Measurements from ENCODE around the gene HRNR.

The HRNR gene

DNA sequence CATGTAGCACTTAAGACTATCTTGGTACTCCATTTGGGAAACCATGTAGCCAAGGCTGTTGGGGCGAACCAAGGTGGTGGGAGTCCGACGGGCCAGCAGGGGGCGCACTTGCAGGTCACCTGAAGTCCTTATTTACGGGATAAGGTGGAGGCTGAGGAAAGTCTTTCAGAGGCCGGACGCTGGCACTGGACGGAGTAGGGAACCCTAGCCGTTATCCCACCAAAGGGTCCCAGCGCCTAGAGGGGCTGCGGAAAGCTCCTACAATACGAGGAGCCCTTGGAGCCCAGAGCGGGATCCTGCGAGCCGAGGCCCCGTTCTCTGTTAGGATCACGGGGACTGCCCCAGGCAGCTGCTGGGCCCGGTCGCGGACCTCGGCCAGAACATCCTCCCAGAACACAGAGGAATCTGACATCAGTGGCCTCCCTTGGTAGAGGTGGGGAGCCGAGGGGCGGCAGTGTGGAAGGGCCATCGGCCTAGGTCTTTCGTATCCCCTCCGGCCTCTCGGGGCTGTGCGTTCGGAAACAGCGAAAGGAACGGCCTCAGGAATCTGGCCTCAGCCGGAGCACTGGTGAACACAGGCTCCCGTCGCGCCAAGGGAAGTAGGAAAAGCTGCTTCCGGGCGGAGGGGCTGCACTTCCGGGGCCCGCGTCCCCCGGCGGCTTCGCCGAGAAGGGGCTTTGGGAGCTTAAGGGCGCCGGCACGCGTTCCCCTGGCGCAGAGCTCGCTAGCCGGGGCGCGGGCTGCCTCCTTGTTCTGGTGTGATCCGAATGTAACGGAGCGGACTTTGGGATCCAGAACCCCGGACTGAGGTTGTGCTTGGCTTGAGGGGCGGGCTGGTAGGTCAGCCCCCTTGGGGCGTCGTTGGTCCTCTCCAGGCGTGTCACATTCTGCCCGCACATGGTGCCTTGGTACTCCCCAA is 35.1 kb downstream of the HRNR start:
- DNase-seq = peak; percentile 34

DNA sequence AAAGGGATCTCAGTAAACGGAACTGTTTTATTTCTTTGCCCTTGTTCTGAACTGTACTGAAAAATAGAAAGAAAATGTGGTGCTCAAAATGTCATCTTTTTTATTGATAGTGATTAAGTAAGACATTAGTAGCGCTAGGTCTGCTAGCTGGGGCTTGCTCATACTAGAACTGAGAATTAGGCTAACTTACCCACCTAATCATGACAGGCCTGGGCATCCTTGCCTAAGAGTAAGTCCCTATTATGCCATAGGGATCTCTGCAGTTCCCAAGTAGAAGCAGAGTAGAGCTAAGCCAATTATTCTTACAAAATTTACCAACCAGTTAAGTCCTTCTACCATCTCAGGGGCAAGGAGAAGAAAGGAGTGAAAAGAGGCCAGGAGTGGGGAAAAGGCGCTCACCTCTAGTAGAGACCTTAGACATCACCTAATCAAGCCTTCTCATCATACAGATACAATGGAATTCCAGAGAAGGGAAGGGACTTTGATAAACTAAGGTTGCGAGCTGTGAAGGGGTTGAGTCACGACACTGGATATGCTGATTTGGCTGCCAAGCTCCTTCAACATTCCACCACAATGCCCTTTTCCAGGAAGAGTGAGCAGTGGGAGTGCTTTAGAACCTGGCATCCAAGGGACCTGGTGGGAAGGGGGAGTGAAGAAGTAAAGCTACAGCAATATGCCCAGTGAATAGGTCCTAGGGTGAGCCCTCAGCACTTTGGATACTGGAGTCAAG is 37.3 kb downstream of the HRNR start:
- DNase-seq = no peak

DNA sequence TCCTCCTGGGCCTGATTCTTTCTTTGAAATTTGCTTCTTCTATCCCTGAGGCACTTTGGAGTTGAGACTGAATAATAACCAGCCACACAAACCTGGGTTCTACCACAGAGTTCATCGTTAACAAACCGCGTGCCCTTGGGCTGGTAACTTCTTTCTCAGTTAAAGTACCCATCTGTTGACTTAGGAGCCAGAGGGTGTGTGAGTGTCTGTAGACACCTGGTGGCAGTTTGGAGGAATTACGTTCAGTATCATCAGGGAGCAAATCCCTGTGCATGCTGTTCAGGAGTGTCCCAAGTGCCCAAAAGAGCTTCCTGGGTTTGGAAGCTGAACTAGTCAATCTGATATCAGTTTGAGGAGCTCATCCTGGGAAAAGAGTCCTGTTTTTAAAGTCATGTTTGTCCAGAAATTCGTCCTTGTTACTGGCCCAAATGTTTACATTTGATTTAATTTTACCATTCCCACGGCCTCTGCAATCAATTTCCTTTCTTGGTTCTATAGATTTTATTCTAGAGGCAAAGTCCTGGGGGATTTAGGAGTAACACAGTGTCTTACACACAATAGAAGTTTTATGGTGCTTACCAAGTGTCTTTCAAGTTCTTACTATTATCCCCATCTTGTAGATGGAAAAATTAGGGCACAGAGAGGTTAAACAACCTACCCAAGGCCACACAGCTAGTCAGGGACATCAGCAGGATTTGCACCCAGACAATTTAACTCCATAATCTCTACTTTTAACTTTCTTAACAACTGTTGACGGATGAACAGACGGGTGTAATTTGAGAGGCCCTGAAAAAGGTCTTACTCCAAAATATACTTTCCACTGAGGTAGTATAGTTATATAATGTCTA is 38.2 kb downstream of the HRNR start:
- no peak for DNase-seq

DNA sequence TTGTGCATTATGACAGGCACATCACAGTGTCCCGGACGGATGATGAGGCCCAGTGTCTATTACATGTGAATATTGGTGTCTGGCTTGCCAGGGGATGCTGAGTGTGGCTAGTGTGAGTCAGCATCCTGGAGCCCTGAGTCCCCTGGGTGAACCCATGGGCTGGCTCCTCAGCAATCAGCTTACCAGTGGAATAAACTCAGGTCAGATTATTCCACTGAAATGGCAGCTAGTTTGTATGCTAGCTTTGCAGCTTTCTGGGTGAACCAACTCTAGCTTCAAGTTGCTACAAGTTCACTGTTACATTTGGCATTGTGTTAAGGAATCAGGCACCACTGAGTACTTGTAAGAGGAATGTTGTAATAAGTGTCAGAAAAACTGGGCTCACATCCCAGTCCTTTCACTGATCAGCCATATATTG is 41.0 kb downstream of the HRNR start:
- no peak for DNase-seq

DNA sequence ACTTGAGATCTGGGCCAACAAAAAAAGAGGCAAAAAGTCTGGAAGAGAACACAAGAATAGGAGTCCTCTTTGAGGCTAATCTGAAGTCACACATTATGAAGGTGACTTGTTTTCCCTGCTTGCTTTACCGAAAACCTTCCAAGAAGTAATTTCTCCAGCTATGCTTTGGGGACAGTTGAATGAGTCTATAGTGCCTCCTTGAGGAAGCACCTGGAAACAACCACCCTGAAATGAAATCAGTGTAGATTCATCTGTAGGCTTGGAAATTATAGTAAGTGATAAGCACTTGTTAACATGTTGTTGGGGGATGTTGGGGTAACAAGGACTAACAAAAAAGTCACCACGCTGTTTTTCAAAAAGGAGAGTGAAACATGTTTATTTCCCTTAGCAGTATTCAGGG is 41.6 kb downstream of the HRNR start:
- DNase-seq = no peak

DNA sequence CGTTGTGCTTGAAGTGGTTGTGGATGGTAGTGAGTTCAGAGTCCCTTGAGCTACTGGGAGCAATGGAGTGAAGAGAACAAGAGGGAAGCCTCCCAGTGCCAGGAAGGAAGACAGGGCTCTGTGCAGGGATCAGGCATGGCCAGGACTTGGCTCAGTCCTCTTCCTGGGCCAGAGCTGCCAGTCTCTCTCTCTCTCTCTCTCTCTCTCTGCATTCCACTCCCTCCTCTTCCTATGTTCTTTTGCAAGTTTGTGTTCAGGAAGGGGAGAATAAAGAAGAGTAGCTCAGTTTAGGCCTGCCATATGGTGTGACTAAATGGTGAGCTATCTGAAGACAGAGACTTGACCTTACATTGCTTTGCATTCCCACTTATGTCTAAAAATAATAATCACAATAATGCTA is 44.4 kb downstream of the HRNR start:
- no peak for DNase-seq

DNA sequence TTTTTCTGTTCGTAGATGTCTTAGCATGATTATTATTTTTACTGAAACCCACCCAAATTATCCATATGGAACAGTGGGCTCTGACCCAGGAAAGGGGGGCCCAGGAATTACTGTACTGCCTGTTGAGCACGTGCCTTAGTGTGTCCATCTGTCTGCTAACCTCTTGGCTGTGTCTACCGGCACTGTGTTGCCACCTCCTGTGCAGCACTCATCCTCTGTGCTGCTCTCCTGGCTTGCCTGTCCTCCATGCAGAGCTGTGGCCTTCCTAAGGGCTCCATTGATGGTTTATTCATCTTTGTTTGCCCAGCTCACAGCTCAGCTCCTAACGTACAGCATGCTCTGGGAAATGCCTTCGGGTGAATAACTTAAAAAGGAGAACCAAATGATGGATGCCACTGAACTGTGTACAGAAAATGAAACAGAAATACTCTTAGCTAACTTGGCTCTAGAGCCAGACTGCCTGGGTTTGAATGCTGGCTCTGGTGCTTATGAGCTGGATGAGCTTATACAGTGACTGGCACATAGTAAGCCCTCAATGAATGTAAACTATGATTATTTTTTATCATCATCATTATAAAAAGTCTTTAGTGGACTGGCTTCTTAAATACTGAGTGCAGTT is 53.6 kb downstream of the HRNR start:
- no peak for DNase-seq

DNA sequence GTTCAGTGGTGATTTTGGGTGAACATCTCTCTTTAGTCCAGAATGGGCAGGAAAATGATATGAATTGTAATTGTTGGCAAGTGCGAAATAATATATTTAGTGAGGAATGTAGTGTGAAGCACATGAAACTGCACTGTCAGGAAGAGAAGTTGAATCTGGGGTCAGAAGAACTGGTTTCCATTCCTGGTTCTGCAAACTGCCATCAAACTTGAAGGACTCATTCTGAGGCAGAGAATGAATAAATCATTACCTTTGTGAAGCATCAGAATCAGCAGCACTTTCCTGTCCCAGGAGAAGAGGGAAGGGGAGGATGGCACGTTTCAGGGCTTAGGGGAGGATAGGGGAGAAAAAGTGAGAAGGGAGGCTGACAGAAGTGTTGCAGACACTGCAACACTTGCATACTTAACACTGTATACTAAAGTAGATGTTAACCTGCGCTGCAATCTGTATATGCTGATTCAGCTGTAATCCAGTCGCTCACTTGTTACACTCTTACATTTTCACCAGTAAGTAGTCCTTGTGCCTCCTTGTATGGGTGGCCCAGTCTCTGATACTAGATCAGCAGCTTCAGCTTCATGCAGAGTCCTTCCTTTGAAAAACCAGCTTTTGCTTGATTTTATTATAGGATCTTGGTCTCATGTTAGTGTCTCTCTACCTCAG is 54.5 kb downstream of the HRNR start:
- no peak for DNase-seq

DNA sequence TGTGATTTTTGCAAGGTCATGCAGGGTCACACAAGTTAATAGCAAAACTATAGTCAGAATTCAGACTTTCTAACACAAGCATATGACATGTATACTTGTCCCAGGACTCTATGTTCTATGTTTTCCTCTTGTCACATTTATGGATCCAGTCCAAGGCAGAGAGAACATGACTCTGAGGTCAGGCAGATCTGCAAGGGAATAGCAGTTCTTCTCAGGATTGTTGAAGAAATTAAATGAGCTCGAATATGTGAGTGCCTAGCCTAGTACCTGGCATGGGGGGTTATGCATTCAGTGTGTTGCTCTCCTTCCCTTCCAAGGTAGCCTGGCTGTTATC is 55.5 kb downstream of the HRNR start:
- no peak for DNase-seq

DNA sequence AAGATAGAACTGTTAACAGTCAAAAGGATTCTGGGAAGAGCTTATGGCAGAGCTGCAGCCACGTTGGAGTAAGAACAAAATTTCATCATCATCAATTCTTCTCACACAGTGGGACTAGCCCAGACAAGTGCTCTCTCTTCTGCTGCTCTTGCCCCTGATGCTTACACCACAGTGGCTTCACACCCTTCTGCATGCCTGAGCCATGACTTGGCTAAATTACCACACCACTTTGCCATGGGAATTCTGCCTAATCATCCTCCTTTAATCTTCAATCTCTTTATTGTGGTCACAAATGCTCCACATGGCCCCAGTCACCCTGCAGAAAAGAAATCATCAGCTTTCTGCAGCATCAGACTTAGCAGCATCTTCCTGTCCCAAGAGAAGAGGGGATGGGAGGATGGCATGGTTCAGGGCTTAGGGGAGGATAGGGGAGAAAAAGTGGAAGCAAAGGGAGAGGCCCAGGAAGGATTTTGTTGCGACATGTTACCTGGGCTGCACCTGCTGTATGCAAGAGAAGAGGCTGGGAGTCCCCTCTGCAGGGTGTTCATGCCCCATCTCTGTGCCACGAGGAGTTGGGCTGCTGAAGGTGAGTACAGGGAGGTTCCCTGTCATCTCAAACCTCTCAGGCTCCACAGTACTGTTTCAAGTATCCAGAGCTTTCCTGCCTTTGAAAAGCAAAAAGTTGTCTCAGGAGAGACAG is 56.0 kb downstream of the HRNR start:
- DNase-seq = no peak

DNA sequence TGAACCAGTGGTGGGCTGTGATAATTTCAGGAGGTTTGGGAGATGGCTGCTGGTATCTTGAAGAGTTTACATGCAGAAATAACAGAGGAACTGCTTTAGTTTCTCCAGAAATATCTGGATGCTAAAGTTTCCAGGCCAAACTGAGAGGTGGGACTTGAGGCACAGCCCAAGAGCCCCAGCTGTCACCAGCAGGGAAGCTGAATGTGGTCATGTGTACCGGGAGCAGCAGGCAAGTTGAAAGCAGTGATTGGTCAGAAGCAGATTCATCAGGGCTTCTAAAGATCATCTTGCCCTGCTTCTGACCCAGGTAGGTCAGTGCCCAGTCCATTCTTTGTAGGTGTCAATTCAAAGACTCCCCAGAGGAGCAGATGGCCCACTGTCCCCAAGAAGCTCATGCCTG is 57.0 kb downstream of the HRNR start:
- no peak for DNase-seq

DNA sequence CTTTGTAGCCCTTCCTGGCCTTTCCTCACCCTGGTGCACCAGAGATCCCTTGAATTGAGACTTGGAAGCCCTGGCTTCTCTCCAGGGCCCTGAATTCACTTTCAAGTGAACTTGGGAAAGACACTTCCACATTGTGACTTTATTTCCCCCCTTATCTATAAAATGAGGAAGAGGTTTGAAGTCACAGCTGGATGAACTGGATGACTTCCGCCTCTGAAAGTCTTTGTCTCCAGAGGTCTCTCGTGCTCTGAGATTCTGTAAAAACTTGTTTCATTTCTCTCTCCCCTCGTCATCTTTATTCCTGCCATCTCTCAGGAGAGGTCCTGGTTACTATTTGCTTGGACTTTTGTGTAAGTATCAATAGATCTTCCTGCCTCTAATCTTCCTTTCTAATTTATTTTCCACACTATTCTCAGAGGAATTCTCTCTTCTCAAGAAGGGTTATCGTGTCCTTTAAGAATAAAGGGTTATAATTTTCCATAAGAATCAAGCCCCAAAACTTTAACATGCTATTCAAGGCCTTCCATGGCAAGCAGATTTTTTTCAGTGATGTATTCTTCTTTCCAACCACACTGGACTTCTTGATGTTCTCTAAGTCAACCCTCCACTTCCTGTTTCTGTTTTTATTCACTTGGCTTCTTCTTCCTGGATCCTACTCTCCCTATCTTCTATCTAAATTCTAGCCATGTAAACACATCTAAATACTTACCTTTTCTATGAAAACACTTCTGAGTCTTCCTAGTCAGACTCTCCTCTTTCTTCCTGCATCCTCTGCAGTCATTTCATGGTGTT is 58.5 kb downstream of the HRNR start:
- DNase-seq = no peak

DNA sequence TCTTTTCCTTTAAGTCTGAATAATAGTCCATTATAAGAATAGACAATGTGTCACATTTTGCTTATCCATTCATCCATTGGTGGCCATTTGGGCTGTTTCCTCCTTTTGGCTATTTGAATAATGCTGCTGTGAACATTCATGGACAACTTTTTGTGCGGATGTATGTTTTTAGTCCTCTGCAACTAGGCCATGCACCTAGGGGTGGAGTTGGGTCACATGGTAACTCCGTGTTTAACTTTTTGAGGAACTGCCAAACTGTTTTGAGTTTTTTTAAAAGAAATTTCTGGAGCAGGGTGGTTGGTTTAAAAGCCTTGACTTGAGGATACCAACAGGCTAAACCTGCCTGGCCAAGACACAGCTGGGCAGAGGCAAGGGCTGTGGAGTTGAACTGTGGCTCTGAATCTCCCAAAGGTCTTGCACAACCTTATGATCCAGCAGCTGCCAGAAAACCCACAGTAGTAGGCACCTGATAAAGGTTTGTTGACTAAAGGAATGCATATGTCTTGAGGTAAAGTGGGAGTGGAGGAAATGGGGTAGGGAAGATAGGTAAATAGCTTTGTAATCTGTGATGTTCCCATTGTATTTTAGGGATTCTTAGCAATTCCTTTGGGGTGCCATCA is 59.4 kb downstream of the HRNR start:
- no peak for DNase-seq

DNA sequence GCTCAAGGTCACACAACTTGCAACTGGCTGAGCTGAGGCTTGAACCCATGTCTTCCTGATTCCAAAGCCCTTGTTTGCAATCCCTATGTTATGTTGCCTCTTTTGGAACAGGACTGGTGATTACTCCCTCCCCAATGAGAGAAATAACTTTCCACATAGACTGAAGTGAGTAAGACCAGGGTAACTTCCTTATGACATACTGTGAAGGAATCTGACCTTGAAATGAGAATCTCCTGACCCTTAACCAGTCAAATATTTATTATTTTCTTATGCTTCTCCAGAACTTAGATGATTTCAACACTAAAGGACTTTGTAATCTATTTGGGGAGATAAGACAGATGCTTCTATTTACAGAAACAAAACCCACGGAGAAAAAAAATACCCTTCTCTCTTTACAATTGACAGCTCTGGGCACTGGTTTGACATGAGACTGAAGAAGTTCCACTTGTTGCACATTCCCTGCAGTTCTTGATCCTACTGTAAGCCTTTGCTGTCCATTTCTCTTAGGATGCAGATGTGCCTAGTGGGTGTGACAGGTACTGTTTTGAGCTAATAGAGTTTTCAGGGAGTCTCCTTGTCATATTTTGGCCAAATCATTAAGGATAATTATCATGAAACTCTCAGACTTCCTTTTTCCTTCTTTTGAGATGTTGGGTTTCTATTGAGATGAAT is 61.1 kb downstream of the HRNR start:
- no peak for DNase-seq
